Stimulated activated memory B cell treated with anti-CD40 and anti-IgM and Interleukin-4, amounts not matched to agents 10 μg/mL and 1 μg/mL and 100 μg/mL, for 72 hours (primary cell): Measurements from ENCODE around the gene GLI3.

Experiments used
- ATAC-seq: fragments of 150-1000 bp; cut with Tn5 transposase; 2 replicates; pipeline ENCODE4 v1.10.0; 2021
- H3K27ac Mint-ChIP-seq: one replicate; pipeline ENCODE4 v1.8.0; 2022; ENCODE audit warnings: mild to moderate bottlenecking, mixed read lengths
- H3K27me3 Mint-ChIP-seq: one replicate; pipeline ENCODE4 v1.8.0; 2022; ENCODE audit warnings: mixed read lengths
- H3K36me3 Mint-ChIP-seq: one replicate; pipeline ENCODE4 v1.8.0; 2022; ENCODE audit warnings: mixed read lengths
- H3K4me1 Mint-ChIP-seq: one replicate; pipeline ENCODE4 v1.8.0; 2022; ENCODE audit warnings: mixed read lengths
- H3K4me3 Mint-ChIP-seq: one replicate; pipeline ENCODE4 v1.8.0; 2022; ENCODE audit warnings: mild to moderate bottlenecking, moderate library complexity, mixed read lengths
- H3K9me3 Mint-ChIP-seq: one replicate; pipeline ENCODE4 v1.8.0; 2022; ENCODE audit warnings: mixed read lengths

Gene GLI3

DNA sequence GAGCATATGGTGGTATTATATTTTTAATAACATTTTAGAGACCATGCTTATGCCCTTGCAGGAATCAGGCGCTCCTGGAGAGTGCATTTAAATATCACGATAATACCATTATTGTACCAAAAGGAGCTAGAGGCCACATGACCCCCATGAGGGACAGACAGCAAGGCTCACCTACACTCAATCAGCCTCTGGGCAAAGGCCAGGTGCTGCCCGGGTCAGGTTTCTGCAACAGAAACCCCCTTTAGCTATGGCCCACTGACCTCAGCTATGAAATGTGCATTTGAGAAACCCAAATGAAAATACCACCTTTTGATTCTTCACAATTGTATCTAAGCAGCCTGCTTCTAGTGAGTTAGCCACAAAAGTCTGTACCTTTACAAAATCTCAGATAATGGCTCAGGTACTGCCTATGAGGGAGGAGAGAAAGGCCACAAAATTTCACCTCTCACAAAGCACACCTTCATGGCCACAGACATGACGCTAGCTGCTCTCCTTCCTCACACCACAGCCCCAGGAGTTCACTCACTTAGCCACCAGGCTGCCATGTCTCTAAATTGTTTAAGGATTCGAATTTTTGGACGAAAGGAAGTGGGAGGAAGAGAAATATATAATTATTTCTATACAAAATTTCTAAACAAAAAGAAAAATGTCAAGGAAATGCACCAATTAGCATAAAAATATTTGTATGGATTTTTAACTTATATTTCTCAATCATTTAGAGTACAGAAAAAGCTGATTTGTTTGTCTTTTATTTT lies 79.9 kb downstream of the GLI3 start:
- Mint-ChIP-seq H3K4me3 (no peak overlapping the region), H3K27ac (no peak overlapping the region), H3K27me3 (no peaks in the 10 kb centered on the region), H3K4me1 (no peaks in the 10 kb centered on the region), H3K9me3 (no peaks in the 10 kb centered on the region), H3K36me3 (no peaks in the 10 kb centered on the region)
- no peak for ATAC-seq

GRCh38 chr7:42156291-42156865 lies 80.6 kb downstream of the GLI3 start:
- H3K27ac Mint-ChIP-seq: no peak overlapping the region
- H3K9me3 Mint-ChIP-seq: no peaks in the 10 kb centered on the region
- ATAC-seq: no peak
- no peaks in the 10 kb centered on the region for H3K36me3 Mint-ChIP-seq
- no peaks in the 10 kb centered on the region for H3K27me3 Mint-ChIP-seq
- H3K4me3 Mint-ChIP-seq: no peak overlapping the region
- H3K4me1 Mint-ChIP-seq: no peaks in the 10 kb centered on the region

DNA sequence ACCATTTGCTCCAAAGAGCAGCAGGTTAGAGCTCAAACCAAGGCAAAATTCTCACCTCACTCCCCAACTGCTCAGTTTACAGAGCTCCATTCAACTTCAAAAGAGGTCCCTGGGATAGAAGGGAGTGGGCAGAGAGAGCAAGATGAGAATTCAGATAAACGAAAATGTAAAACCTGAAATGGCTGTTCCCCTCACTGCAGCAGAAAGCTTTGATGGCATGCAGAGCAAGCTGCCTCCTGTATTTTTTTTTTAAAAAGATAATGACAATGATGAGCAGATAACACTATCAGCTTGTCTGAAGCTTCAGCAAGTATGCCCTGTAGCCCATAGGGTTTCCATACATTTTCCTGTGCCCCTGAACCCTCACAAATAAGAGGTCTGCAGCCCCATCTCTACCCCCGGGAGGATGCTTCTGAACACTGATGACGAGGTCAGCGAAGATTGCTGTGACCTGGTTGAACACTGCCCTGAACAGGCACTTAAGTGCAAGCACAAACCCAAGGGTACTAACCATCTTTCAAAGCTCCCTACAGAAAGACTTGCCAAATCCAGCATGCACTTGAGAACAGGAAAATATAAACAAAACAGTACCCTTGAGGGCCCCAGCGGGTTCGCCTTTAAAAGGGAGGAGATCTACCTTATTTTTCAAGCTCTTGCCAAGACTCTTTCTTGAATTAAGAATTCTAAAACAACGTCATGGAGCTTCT lies 81.3 kb downstream of the GLI3 start:
- no peaks in the 10 kb centered on the region for H3K9me3 Mint-ChIP-seq
- no peak overlapping the region for H3K4me3 Mint-ChIP-seq
- ATAC-seq: no peak
- H3K27ac Mint-ChIP-seq: no peak overlapping the region
- no peaks in the 10 kb centered on the region for H3K27me3 Mint-ChIP-seq
- H3K4me1 Mint-ChIP-seq: no peaks in the 10 kb centered on the region
- no peaks in the 10 kb centered on the region for H3K36me3 Mint-ChIP-seq

- no peaks in the 10 kb centered on the region for H3K4me1 Mint-ChIP-seq
- H3K9me3 Mint-ChIP-seq: no peaks in the 10 kb centered on the region
- no peaks in the 10 kb centered on the region for H3K36me3 Mint-ChIP-seq
- H3K27ac Mint-ChIP-seq: no peak overlapping the region
- H3K4me3 Mint-ChIP-seq: no peak overlapping the region
- no peaks in the 10 kb centered on the region for H3K27me3 Mint-ChIP-seq
- ATAC-seq: no peak
Measured at GRCh38 chr7:42154173-42154572, 82.8 kb downstream of the GLI3 start.

DNA sequence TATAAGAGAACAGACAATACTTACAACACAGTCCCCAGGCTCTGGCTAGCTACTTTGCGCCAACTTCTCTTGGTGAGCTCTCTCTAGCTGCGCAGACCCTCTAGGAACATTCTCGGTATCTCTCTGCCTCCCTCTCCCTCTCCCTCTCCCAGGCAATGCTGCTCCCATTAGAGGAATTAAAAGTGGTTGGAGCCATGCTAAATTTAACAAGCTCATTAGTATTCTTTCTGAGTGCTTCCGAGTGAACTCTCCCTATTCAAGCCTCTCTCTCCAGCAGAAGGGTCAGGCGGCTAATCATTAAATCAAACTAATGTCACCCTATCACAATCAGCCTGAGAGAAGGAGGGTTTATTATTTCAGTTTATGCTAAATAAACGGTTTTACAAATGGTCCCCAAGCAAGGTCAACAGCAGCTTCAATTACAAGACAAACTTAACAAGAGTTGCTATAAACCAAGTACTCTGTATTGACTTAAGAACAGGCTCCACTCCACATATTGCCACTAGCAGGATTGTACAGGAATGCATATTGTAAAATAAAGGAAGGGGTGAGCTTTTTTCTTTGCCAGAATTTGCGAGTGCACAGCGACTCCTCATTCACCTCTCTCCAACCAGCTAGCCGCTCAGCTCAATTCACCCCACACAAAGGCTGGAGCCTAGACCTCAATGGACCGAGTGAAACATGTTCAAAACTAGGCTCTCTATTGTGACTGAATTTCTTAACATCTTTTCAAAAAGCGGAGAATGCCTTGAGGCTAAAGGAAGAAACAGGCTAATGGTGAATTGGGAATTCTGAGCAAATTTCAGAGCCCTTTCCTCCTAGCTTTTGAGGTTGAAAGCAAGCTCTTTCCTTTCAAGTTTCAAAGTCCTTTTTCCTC lies 84.4 kb downstream of the GLI3 start:
- Mint-ChIP-seq H3K4me1 (no peaks in the 10 kb centered on the region), H3K9me3 (no peaks in the 10 kb centered on the region), H3K27me3 (no peaks in the 10 kb centered on the region), H3K36me3 (no peaks in the 10 kb centered on the region), H3K4me3 (no peak overlapping the region), H3K27ac (no peak overlapping the region)
- no peak for ATAC-seq

GRCh38 chr7:42151309-42151708 lies 85.7 kb downstream of the GLI3 start:
- H3K36me3 Mint-ChIP-seq: no peaks in the 10 kb centered on the region
- ATAC-seq: no peak
- H3K27me3 Mint-ChIP-seq: no peaks in the 10 kb centered on the region
- H3K4me1 Mint-ChIP-seq: no peaks in the 10 kb centered on the region
- no peak overlapping the region for H3K27ac Mint-ChIP-seq
- H3K9me3 Mint-ChIP-seq: no peaks in the 10 kb centered on the region
- no peak overlapping the region for H3K4me3 Mint-ChIP-seq

- Mint-ChIP-seq H3K4me3 (no peak overlapping the region), H3K36me3 (no peaks in the 10 kb centered on the region), H3K27ac (no peak overlapping the region), H3K4me1 (no peaks in the 10 kb centered on the region), H3K27me3 (peaks cover 8% of the 10 kb centered on the region), H3K9me3 (no peaks in the 10 kb centered on the region)
- ATAC-seq: no peak
Measured at GRCh38 chr7:42145539-42145938, 91.5 kb downstream of the GLI3 start.

- Mint-ChIP-seq H3K27me3 (peaks cover 18% of the 10 kb centered on the region), H3K27ac (no peak overlapping the region), H3K9me3 (no peaks in the 10 kb centered on the region), H3K4me3 (no peak overlapping the region), H3K4me1 (no peaks in the 10 kb centered on the region), H3K36me3 (no peaks in the 10 kb centered on the region)
- no peak for ATAC-seq
Measured at GRCh38 chr7:42144604-42145003, 92.4 kb downstream of the GLI3 start.

DNA sequence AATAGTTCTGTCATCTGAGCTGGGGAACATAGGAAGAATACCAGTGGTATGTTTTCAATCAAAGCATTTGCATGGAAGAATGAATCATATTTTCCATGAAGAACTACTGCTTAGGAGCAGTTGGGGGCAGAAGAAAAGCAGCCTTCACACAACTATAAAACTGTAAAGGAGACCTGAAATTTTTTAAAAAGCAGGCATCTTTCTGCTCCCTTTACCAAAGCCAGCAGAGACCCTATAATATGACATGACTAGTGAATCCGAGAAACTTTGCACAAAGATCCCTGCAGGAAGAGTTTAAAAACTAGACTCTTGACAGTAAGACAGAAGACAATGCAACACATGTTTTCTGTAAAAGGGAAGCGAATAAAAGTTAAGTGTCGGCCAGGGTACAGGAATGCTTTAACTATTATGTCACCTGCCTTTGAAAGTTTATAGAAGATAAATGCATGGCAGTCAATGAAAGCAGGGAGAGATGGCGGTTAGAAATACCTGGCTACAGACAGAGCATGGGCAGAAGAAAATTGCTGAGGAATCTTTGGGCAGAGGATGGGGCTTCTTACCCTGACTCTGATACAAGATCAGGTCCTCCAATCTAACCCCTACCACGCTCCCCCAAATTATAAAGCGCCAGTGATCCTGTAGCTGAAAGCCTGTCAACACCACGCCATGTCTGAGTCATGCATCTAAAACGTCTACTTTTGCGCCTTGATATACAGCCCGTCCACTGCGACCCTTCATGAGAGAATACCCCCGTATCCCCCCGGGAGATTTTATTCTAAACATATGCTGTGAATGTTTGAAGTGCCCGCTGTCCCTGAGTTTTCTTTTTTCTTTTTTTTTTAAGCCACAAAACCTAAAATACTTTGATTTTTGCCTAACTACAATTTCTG lies 93.1 kb downstream of the GLI3 start:
- H3K27me3 Mint-ChIP-seq: peaks cover 18% of the 10 kb centered on the region
- H3K4me1 Mint-ChIP-seq: no peaks in the 10 kb centered on the region
- H3K9me3 Mint-ChIP-seq: no peaks in the 10 kb centered on the region
- ATAC-seq: no peak
- no peak overlapping the region for H3K27ac Mint-ChIP-seq
- H3K36me3 Mint-ChIP-seq: no peaks in the 10 kb centered on the region
- no peak overlapping the region for H3K4me3 Mint-ChIP-seq

- Mint-ChIP-seq H3K27ac (no peak overlapping the region), H3K4me1 (no peaks in the 10 kb centered on the region), H3K9me3 (no peaks in the 10 kb centered on the region), H3K36me3 (no peaks in the 10 kb centered on the region), H3K4me3 (no peak overlapping the region), H3K27me3 (peaks cover 23% of the 10 kb centered on the region)
- no peak for ATAC-seq
Measured at GRCh38 chr7:42142089-42142488, 94.9 kb downstream of the GLI3 start.

DNA sequence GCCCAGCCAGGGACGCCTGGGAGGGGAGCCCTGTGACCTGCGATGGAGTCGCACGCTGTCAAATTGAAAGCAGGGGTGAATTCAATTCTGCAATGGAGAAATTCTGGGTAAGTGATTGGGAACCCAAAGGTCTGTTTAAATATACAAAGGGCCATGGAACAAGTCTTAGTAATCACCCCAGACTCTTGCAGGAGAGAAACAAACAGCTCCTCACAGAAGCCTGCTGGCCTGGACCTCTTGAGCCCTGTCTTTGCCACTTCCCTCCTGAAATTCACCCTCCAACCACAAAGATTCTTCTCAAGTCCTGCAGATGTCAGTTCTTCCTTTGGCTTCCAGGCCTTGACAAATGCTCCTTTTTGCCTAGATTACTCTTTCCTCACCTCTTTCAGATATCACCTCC lies 97.3 kb downstream of the GLI3 start:
- no peak overlapping the region for H3K27ac Mint-ChIP-seq
- H3K9me3 Mint-ChIP-seq: no peaks in the 10 kb centered on the region
- H3K4me1 Mint-ChIP-seq: no peaks in the 10 kb centered on the region
- peaks cover 29% of the 10 kb centered on the region for H3K27me3 Mint-ChIP-seq
- H3K36me3 Mint-ChIP-seq: no peaks in the 10 kb centered on the region
- no peak for ATAC-seq
- H3K4me3 Mint-ChIP-seq: no peak overlapping the region

GRCh38 chr7:42138691-42139090 lies 98.3 kb downstream of the GLI3 start:
- no peaks in the 10 kb centered on the region for H3K36me3 Mint-ChIP-seq
- H3K27ac Mint-ChIP-seq: no peak overlapping the region
- no peaks in the 10 kb centered on the region for H3K9me3 Mint-ChIP-seq
- H3K4me1 Mint-ChIP-seq: no peaks in the 10 kb centered on the region
- no peak for ATAC-seq
- no peak overlapping the region for H3K4me3 Mint-ChIP-seq
- H3K27me3 Mint-ChIP-seq: peaks cover 29% of the 10 kb centered on the region

DNA sequence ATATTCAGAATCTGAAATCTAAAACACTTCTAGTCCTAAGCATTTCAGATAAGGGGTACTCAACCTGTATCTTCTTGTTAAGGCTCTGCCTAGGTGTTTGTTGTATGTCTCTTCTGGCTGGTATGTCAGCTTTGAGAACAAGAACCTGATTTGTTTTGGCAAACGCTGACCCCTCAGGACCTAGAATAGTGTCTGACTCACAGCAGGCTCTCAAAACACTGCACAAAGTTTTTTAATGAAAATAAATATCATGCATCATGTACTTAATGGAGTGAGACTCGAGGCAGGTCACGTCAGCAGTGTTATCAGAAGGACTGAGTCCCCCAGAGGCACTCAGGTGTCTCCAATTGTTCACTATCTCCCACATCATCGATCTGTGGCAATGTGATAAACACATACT lies 99.1 kb downstream of the GLI3 start:
- no peaks in the 10 kb centered on the region for H3K4me1 Mint-ChIP-seq
- H3K27me3 Mint-ChIP-seq: peaks cover 29% of the 10 kb centered on the region
- no peaks in the 10 kb centered on the region for H3K36me3 Mint-ChIP-seq
- no peak overlapping the region for H3K27ac Mint-ChIP-seq
- no peak for ATAC-seq
- no peaks in the 10 kb centered on the region for H3K9me3 Mint-ChIP-seq
- no peak overlapping the region for H3K4me3 Mint-ChIP-seq

DNA sequence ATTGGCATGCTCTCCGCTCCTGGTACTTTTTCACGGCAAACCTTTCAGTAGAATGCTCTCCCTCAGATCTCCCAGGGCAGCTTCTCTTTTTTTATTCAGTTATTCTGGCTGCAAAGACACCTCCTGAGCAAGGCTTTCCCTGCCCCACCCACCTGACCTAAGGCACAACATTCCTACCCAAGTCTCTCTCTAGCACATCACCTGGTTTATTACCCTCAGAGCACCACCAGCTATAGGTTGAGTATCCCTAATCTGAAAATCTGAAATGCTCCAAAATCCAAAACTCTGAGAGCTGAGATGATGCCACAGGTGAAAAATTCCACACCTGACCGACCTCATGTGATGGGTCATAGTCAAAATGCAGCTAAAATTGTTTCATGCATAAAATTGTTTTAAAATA lies 99.6 kb downstream of the GLI3 start:
- Mint-ChIP-seq H3K4me3 (no peak overlapping the region), H3K9me3 (no peaks in the 10 kb centered on the region), H3K36me3 (no peaks in the 10 kb centered on the region), H3K4me1 (no peaks in the 10 kb centered on the region), H3K27me3 (peaks cover 29% of the 10 kb centered on the region), H3K27ac (no peak overlapping the region)
- no peak for ATAC-seq
